NCI-H2171 (cell line): Measurements from ENCODE around the gene ASCC2.

Source experiments
- DNase-seq: peaks from one replicate; lab custom pipeline; 2025; lab: John Stamatoyannopoulos, UW

The ASCC2 gene

DNA sequence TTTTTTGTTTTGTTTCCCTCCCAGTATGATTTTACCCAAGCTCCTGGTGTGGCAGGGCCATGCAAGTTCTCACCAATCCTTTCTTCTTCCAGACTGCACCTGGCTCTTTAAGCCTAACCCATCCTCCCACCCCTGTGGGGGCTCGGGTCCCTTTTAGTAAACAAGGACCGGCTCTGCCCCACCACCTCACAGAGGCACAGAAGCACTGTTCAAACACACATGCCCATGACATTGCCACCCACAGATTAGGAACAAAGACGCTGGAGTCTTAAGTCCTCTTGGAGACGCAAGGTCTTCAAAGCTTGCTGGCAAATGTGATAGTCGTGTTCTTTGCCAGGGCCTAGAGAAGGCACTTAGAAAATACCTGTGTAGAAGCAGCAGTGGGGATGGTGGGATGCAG lies 52.0 kb downstream of the ASCC2 start:
- DNase-seq = no peak

DNA sequence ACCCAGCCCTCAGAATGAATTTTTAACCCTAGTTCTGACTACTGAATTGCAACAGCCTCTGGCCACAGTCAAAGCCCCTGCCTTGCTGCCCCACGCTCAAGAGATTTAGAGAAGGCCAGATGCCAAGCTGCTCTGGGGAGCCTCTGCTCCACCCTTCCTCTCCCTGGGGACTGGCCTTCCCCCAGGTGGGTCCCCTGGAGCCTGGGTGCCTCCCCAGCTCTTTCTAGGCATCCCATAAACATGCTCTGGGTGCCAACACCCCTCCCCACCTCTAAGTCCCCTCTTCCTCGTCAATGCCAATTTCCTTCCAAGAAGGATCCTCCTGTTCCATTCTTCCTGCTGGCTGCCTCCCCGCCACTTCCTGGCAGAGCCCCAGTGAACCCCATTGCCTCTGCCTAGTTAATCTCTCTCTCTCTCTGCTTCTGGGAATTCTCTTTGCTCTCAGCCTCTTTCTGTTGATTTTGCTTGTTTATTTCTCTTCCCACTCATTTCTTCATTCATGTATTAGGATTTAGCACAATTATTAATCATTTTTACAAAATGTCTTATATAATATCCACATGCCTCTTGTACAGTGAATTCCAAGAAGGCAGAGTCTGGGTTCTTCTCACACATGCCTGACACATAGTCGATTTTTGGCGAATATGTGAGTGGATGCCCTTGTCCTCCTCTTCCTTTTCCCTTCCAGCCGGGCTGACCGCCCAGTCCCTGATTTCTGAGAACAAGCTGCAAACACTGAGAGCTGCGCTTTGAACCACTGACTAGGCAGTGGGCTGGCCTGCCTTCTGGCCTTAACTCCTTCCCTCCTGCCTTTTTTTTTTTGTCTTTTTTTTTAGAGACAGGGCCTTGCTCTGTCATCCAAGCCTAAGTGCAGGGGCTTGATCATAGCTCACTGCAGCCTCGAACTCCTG lies 53.4 kb downstream of the ASCC2 start:
- DNase-seq = no peak

DNA sequence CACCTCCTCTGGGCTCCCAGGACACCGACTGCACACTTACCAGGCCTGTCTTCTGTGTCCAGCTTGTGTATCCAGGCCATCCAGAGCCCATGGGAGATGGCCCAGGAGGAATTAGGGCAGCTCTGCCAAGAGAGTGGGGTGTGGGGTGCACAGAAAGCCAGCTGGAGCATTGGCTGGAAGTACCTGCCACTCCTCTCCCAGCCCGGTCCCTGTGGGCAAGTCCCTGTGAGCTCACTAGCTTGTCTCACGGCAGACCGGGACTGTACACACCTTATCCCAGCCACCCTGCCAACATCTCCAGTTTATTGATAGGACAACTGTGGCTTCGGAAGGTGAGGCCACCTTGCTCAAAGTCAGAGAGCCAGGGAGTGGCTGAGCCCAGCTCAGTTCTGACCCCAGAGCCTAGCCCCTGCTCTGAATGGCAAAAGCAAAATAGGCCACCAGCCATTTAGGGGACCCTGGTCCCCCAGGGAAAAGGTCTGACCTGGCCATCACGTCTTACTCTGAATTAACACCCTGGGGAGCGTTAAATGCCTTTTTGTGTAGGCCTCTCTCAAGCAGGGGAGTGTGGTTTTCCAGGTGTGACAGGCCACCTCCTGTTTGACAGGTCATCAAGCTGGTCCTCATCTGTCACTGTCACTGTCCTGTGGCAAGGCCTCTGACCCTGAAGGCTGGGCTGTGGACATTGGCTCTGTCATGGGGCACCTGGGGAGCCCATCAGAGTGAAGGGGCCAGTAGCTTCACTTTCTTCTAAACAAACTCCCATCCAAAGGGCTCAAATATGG lies 55.8 kb downstream of the ASCC2 start:
- DNase-seq = no peak

DNA sequence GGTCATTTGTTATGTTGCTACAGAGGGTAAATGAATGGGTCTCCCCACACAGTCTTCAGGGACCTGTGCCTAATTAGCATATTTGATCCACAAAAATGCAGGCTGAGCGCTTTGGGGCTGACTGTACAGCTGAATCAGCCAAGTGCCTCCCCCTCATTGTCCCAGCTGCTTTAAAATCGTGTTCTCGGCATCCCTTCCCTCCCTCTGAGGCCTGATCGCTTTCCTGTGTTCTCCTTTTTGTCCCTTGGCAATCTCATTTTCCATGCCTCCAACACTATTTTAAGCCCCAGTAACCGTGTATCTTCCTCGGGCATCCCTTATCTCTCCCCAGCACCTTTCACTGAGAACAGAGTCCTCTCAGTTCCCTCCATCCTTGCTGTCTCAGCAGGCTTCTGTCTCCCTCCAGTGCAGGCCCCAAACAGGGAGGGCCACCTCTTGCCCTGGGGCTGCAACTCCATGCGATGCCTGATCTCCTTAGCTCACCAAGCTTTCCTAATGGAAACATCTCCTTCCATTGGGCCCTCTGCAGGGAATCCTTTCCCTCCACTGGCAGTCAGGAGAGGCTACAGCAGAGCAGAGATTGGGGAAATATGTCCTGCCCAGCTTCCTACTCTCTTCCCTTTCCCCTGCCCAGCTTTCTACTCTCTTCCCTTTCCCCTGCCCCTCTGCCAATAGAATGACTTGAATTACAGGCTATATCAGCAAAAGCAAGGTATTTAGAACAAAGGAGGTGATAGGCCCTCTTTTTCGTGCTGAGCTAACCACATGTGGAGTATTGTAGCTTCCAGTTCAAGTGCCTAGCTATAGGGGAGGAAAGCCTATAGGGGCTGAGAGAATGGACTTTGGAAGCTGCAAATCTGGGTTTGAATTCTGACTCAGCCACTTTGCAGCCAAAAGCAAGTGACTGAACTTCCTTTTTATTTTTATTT lies 57.1 kb downstream of the ASCC2 start:
- DNase-seq = no peak

- DNase-seq = no peak
These were observed 57.9 kb downstream of the ASCC2 start for GRCh38 chr22:29780220-29780619.

- no peak for DNase-seq
These were observed 64.8 kb downstream of the ASCC2 start for GRCh38 chr22:29773233-29773632.

GRCh38 chr22:29772170-29772641 lies 65.9 kb downstream of the ASCC2 start:
- DNase-seq = no peak

- DNase-seq = no peak
These were observed 68.3 kb downstream of the ASCC2 start for GRCh38 chr22:29769723-29770321.

DNA sequence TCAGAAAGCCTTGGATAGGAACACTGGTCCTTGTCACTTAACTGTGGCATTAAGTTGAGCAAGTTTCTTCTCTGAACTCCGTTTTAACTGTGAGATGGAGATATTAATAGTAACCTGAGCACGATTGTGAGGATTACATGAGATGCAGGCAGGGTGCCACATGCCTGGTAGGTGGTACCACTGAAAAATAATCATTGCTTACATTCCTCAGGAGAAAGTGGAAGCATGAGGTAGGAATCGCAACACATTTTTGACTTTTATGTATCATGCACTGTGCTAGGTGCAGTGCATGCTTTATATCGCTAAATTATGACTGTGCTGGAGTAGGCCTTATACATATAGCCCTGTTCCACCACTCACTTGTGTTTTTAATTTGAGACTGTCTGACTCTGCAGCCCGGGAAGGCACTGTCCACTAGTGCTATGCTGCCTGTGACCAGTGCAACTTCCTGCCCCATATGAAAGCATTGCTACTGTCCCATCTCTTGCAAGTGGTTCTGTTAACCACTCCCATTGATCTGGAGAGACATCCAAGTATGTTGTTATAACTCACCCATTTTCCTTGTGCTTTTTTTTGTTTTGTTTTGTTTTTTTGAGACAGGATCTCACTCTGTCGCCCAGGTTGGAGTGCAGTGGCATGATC lies 69.9 kb downstream of the ASCC2 start:
- DNase-seq = no peak

DNA sequence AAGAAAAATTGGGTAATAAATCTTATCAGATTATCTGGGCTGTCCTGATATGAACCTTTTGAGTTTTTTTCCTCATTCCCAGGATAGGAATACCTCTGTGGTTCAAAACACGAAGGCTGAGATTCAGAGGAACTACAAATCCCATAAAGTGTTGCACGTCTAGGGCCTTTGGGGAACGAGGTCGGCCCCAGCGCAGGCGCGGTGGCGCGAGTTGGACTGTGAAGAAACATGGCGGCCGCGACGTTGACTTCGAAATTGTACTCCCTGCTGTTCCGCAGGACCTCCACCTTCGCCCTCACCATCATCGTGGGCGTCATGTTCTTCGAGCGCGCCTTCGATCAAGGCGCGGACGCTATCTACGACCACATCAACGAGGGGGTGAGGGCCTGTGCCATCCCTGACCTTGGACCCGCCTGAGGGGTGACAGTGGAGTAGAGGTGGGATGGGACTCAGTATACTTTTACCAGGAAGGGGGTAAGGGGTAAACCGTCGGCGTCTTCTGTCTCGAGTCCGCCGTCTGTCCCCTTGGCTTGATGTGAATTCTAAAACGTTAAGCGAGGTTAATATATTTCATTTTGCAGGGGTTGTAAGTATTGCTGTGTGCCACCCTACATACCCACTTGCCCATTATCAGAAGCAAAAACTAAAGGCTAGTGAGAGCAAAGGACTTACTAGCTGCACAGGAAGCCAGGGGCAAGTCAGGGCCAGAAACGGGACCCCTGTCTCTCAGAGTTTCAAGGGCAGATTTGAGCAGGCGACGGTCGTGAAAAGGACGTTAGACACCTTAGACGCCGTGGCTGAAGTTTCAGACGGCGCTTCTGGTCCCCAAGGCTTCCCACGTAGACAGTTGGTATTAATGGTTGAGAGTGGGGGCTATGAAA lies 70.7 kb downstream of the ASCC2 start, which contains the start of gene UQCR10:
Gene UQCR10 (plus strand): TSS at position 199 of the 881 bp plus-strand sequence. CDS start 30 bp downstream, at position 229.
- peak; percentile 89 for DNase-seq

DNA sequence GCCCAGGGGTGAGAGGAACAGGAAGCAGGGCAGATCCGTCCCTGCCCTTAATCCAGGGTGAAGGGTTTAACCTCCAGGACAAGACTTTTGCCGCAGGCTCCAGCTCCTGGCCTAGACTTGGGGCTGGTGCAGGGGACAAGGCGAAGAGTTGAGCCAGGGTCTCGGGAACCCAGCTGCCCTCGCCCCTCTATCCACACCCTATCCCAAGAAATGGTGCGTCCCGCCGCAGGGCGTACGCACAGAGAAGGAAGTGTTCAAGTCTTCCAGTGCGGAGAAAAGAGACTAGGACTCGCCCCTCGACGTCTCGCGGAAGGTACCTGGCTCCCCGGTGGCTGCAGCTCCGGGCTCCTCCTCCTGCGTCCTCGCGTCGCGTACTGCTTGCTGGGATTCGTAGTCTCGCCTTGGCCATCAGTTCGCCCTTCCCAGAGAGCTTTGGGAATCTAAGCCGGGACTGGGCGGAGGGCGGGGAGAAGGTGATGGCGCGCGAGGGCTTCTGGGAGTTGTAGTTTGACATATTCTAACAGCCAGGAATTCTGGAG lies 71.4 kb downstream of the ASCC2 start, which contains the start of gene ZMAT5:
Gene ZMAT5 (minus strand): TSS at position 376 of the 539 bp plus-strand sequence. CDS start 18,463 bp downstream, outside the sequence.
- peak; percentile 97 for DNase-seq

DNA sequence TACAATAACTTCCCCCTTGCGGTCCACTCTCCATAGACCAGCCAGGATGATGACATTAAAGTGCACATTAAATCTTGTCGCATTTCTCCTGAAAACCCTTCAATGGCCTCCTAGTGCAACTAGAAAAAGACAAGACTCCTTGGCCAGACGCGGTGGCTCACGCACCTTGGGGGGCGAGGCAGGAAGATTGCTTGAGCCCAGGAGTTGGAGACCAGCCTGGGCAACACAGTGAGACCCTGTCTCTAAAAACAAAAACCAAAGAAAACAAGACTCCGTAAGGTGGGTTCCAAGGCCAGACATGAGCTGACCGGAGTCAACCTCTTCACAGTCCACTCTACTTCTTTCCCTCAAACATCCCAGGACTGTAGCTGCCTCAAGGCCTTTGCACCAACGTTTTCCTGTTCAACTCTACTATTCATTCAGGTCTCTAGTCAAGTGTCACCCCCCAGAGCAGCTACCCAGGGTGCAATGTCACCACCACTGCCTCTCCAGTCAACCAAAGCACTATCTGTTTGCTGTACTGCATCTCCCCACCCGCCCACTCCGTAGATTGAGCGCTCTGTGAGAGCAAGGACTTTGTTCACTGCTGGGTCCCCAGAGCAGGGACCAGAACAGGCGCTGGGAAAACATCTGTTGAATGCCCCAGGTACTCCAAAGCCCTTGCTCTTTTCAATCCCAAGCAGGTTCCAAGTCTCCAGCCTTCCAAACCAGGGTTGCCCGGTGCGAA lies 72.0 kb downstream of the ASCC2 start:
- no peak for DNase-seq

DNA sequence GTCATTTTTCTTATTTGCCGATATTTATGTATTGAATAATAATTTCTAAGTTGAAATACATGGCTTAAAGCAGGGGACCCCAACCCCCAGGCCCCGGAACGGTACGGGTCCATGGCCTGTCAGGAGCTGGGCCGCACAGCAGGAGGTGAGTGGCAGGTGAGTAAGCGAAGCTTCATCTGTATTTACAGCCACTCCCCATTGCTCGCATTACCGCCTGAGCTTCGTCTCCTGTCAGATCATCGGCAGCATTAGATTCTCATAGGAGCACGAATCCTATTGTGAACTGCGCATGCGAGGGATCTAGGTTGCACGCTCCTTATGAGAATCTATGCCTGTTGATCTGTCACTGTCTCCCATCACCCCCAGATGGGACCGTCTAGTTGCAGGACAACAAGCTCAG lies 75.8 kb downstream of the ASCC2 start:
- peak; percentile 77 for DNase-seq

DNA sequence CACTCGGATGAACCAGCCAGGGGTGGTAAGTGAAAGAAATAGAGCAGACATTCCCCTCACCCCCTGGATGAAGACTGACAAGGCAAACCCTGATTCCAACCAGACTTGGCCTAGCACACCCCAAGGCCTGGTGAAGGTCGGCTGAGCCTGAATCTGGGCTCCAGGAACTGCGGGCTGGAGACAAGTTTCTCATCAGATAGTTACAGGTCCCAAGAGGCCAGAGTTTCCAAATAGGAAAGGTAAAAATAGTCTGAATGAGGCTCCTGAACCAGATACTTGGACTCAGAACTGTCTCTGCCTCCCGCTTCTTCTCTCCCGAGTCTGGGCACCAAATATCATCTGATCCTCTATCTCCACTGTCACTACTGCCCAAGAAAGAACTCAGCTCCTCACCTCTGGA lies 79.1 kb downstream of the ASCC2 start:
- no peak for DNase-seq

DNA sequence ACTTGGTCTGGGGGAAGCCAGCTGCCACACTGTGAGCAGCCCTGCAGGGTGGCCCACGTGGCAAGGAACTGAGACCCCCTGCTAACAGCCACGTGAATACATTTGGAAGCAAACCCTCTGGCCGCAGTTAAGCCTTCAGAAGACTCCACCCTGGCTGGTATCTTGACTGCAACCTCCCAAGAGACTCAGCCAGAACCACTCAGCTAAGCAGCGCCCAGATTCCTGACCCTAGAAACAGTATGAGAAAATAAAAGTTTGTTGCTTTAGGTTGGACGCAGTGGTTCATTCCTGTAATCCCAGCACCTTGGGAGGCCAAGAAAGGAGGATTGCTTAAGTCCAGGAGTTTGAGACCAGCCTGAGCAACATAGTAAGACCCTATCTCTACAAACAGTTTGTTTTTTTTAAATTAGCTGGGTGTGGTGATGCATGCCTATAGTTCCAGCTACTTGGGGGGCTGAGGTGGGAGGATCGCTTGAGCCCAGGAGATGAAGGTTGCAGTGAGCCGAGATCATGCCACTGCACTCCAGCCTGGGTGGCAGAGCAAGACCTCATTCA lies 79.9 kb downstream of the ASCC2 start:
- DNase-seq = no peak

DNA sequence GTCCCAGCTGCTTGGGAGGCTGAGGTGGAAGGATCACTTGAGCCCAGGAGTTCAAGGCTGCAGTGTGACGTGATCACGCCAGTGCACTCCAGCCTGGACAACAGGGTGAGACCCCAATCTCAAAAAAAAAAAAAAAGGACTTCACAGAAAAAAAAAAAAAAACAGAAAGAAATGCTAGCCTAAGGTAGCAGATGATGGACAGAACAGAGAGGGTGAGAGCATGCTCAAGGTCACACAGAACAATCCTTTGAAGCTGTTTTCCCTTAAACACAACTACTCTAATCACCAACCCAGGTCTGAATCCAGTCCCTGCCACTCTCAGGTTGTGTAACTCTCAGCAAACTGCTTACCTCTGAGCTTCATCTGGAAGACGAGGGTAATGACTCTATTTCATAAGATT lies 81.0 kb downstream of the ASCC2 start:
- DNase-seq = no peak

DNA sequence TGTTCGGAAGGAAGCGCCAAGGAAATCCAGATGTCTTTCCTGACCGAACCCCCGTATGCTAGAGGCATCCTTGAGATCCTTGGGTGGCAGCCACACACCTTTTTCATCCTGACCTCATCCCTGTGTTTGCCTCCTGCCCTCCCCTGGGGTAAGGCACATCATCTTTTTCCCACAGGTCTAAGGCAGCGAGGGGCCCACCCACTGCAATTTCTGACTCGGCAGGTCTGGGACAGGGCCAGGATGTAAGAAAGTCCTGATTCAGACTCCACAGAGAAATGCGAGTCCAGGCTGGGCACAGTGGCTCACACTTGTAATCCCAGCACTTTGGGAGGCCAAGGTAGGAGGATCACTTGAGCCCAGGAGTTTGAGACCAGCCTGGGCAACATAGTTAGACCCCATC lies 81.7 kb downstream of the ASCC2 start:
- no peak for DNase-seq

GRCh38 chr22:29755889-29756288 lies 82.2 kb downstream of the ASCC2 start:
- DNase-seq = no peak
